ENCODE results near the gene ITGA3.
"Not testable (repeated sequence)": the region's sequence is repeated elsewhere in the genome, so short reads cannot be mapped to it uniquely, and the experiment has no call there.

ITGA3 gene

DNA sequence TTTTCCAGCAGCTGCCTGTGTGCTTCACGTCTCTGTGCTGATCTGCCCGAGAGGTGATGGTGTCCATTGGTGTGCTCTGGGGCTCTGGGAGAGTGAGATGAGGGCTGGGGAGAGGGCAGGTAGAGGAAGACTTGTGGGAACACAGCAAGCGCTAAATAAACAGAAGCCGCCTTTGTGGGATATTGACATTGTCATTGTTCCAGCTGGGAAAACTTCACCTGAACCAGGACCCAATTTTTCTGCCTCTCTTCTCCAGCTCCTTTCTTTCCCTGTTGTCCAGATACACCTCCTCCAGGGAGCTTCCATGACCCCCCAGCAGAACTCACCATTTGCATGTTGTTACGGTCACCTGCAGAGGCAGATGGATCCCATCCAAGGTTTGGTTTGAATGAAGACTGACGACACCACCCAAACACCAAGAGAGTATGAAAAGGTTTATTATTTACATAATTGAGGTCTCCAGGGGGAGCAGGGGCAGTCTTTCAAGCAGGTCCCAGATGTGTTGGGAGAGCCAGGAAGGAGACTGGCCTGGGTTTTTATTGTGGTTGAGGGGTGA is 3.6 kb upstream of the ITGA3 start:
- DNase-seq (ENCODE audit: low read depth), result no peak

DNA sequence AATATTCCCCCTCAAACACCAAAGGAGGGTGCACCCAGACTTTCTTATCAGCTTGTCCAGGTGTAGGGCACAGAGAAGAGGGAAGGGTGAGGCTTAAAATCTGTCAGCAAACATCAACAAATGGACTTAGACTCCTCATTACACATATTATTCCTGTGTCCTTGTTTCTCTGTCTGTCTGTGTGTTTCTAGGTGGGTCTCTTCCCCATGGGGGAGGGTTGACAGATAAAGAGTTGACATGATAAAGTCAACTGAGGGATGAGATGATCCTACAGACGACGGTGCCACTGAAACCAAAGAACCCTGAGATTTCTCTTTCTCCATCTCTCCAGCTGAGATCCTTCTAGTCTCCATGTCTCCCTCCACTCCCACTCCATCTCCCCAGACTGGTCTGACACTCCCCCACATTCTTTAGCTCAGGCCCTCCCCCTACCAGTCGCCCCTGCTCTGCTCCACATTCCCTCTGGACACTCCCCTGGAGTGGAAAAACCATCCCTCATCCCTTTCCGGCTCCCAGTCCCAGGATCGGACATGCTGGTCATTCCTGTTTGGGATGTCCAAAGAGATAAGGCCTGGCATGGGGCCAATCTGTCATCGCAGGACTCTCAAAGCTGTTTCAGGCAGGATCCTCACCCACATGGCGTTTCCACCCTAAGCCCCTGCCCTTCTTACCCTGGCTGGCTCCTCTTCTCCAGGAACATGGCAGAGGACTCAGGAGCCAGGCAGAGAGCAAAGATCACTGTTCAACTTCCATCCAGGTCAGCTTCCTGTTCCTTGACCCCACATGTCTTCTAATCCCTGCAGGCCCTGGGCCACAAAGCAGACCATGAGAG is 2.9 kb upstream of the ITGA3 start:
- DNase-seq (ENCODE audit: low read depth), result no peak

DNA sequence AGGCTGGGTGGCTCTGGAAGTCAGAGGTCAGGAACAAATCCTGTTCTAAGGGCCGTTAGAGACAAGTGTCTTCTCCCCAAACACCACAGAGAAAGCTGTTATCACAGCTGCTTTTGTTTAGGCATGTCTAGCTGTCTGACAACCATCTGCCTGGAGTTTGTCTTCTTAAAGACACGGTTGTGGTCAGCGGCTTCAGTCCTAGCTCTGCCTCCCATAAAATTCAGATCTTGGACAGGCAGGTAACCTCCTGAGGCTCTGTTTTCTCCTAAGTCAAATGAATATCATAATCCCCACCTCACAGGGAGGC is 2.3 kb upstream of the ITGA3 start:
- DNase-seq (ENCODE audit: low read depth), result no peak

DNA sequence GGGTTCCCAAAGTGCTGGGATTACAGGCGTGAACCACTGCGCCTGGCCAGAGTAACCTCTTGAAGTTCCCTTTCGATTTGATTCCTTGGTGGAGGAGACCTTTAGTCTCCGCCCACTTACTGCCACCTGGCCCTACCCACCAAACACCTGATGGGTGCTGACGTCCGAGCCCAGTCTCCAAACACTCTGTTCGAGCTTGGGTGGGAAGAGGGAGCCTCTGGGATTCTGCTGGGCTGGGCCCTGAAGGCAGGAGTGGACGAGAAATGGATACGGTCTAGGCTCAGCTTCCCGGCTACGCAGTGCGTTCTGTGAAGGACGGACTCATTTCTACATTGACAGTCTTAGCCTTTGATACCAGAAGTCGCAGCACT is 870 bp upstream of the ITGA3 start:
- no peak for DNase-seq (ENCODE audit: low read depth)

DNA sequence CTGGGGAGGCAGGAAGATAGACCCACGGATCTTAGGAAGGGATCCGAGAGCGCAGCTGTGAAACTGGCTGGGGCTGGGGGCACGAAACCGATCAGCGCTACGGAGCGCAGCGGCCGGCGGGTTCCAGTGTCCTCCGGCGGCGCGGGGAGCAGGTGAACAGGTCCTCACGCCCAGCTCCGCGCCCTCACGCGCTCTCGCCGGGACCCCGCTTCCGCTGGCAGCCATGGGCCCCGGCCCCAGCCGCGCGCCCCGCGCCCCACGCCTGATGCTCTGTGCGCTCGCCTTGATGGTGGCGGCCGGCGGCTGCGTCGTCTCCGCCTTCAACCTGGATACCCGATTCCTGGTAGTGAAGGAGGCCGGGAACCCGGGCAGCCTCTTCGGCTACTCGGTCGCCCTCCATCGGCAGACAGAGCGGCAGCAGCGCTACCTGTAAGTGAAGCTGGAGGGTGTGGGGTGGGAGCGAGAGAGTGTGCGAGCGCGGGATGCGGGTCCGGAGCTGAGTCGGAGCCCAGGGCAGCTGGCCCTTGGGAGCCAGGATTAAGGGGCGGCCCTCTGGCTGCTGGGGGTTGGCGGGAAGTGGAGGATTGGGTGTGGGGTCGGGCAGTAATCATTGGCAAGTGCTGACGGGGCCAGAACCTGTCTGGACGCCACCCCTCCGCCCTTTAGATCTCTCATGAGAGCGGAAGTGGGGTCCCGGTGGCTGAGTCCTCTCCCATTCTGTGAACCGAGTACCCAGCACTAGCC is 479 bp downstream of the ITGA3 start:
- peak; percentile 27 for DNase-seq (ENCODE audit: low read depth)

DNA sequence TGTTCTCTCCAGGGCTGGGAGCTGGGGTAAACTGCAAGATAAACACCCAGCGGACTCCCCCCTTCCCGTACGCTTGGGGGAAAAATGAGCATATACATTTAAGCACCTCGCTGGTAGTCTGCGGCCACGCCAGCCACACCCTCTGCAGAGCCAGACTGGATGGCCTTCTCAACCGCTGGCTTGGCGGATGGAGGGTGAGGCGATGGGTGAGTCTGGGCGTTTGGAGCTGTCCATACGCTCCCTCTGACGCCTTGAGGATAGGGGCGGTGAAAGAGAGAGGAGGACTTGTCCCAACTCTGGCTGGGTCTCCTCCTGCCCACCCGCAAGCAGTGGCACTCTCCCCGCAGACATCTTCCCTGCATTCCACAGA is 1.0 kb downstream of the ITGA3 start:
- no peak for DNase-seq (ENCODE audit: low read depth)

DNA sequence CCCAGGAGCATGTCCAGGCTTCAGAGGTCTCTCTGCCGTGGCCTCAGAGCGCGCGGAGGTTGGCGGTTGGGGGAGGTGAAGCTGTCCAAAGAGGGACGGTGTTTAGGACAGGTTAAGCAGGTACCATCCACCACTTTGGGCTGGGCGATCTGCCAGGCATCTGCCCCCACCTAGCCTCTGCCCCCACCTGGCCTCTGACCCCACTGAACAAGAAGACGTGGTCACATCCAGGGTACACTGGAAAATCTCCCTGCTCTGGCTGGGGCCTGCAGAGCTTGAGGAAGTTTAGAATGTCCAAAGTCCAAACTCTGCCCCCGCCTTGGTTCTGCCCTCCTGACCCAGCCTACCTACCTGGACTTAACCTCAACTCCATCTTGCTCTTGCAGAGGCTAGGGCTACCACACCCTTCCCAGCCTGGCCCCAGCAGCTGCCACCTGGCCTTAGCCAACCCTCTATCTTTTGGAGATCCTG is 1.6 kb downstream of the ITGA3 start:
- DNase-seq (ENCODE audit: low read depth), result no peak

DNA sequence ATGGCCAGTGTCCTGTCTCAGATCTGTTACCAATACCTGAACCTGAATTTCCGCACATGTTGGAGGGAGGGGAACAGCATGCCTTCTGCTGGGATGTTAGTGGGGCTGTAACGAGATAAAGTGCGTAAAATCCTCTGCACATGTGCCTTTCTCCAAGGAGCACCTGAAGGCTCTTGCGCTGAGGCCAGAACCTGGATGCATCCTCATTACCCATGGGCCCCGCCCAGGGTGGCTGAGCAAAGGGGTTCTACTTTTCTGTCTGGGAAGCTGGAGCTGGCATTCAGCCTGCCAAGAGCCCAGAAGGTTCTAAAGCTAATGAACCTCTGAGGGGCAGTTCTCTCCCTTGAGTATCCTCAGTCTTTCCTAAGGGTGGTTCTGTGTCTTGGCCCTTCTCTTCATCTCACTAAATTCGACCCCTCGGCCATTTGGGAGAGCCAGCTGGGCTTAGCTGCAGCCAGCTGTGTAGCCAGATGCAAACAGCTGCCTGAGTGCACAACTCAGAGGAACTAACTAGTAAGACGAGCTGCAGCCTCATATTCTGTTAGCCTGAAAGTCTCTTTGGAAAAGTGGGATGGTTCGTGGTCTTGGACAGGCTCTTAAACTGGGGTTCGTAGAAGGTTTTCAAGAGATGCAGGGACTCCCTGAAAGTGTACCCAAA is 2.5 kb downstream of the ITGA3 start:
- DNase-seq (ENCODE audit: low read depth), result no peak

DNA sequence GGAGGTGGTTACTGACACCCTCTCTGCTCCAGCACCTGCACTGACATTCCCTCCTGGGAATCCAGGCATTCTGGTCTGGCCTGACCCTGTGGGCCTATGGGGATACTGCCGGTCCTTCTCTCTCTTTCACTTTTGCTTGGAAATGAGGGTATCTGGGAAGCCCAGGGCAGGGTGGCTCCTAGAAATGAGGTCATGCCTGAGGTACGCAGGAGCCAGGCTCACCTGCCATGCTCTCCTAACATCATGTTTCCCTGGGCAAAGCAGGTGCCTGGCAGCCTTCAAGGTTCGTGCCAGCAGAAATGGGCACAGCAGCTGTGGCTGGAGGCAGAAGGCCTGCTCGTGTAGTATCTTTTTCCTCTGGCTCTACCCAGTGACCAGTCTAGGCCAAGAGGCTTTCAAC is 3.3 kb downstream of the ITGA3 start:
- no peak for DNase-seq (ENCODE audit: low read depth)

DNA sequence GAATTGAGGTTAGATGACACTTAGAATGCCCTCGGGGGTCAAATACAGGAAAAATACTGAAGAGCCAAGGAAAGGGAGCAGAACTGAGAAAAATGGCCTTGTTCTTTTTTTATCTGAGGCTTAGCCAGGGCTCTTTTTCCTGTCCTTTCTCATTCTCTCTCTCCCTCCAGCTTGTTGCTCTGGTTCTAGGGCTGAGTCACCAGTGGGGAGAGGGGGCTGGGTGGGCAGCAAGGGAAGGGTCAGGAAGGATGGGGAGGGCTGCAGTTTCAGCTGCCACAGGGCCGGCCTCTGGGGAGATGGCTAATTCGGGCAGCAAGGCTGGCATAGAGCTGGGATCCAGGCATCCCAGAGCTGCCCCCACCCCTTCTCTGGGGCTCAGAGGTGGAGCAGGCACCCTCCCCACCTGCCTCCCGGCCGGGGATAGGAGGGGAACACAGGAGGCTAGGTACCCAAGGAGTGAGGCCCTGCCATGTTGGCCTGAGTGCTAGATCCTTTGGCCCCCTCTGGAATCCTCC is 3.9 kb downstream of the ITGA3 start:
- no peak for DNase-seq (ENCODE audit: low read depth)

DNA sequence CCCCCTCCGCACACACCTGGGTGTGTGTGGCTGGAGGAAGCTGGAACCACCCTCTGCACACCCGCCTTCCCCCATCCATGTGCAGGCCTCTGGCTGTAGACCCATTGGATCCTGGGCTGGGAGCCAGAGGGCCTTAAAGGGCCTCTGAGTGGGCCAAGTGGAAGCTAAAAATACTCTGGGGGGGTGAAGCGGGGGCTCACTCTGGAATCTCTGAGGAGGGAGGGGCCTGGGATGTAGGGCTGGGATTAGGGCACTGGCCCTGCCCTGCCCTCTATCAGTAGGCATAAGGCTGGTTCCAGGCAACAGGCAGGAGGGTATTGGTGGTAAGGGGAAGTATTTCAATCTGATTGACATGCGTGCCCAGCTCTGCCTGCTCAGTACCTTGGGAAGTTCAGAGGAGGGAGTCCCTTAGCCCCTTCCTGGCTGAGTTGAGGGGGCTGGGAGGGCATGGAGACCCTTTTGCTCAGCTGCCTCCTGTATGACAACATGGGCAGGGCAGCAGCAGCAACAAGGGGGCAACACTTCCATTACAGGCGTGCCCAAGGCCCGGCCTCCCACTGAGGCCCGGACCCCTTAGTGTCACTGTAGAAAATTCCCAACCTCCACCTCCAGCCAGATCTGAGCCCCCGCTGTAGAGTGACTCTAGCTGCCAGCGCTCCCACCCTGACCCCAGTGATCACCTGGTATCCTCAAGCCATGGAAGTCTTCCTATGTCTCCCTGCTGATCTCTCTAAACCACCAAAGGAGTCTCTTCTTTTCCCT is 5.2 kb downstream of the ITGA3 start:
- no peak for DNase-seq (ENCODE audit: low read depth)

DNA sequence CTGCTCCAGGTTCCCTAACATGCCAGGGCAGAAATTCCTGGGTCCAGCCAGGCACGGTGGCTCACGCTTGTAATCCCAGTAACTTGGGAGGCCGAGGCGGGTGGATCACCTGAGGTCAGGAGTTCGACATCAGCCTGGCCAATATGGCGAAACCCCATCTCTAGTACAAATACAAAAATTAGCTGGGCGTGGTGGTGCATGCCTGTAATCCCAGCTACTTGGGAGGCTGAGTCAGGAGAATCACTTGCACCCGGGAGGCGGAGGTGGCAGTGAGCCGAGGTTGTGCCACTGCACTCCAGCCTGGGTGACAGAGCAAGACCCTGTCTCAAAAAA is 5.8 kb downstream of the ITGA3 start:
- not testable (repeated sequence) for DNase-seq (ENCODE audit: low read depth)

DNA sequence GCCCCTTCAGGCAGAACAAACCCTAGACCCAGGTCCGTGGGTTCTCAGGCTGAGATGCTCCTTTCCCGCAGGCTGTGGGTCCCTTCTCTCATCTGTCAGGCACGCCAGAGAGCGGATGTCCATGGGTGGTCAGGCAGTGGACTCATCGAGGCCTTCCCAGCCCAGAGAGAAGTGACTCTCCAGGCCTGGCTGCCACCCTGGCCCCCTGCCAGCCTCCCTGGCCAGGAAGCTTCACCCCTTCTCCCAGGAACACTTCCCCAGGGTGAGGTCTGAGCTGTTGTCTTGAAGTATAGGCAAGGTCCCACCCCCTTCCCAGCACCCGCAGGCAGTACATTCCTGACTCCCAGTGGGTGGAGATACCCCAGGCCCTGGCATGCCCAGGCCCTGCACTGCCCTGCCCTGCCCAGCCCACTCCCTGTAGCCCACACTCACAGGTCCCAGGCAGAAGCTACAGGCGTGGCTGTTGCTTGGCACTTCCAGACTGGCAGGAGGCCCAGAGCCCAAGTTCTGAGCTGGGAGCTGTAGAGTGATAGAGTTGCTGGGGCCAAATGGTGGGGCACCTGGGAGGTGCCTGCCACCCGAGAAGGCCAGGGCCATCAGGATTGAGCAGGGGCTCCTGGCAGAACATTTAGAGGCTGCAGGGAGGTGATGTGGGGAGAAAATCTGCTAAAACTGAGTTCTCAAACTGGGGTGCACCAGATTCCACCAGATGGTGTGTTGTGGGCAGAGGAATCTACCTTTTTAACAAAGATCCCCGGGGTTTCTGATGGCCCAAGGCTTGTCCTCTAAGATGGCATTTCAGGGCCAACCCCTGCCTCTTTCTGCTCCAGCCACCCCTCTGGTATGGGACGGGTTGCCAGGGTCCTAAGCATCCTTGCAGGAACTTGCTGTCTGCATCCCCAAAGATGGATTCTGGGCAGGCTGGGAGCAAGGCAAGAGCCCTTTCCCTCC is 6.7 kb downstream of the ITGA3 start:
- DNase-seq (ENCODE audit: low read depth), result no peak

DNA sequence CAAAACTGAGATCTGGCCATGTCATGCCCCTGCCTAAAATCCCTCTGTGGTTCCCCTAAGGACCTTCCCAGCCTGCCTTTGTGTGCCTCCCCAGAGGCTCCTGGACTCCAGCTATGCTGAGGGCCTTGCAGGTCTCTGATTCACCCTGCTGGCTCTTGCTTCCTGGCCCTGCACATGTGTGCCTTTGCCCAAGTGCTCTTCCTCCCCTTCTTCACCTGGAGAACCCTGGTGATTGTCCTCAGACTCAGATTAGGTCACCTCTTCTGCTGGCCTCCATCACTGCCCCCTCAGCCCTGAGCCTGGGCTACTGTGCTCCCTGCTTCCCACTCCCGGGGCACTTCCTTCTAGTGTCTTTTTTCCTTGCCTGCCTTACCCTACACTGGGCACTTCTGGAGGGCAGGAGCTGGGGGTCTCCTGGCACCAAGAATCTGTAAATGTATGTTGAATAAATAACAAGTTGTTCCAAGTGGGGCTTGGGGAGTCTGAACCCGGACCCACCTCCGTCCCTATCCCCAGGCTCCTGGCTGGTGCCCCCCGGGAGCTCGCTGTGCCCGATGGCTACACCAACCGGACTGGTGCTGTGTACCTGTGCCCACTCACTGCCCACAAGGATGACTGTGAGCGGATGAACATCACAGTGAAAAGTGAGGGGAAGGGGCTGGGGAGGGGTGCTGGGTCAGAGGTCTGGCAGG is 7.8 kb downstream of the ITGA3 start:
- DNase-seq (ENCODE audit: low read depth), result no peak

DNA sequence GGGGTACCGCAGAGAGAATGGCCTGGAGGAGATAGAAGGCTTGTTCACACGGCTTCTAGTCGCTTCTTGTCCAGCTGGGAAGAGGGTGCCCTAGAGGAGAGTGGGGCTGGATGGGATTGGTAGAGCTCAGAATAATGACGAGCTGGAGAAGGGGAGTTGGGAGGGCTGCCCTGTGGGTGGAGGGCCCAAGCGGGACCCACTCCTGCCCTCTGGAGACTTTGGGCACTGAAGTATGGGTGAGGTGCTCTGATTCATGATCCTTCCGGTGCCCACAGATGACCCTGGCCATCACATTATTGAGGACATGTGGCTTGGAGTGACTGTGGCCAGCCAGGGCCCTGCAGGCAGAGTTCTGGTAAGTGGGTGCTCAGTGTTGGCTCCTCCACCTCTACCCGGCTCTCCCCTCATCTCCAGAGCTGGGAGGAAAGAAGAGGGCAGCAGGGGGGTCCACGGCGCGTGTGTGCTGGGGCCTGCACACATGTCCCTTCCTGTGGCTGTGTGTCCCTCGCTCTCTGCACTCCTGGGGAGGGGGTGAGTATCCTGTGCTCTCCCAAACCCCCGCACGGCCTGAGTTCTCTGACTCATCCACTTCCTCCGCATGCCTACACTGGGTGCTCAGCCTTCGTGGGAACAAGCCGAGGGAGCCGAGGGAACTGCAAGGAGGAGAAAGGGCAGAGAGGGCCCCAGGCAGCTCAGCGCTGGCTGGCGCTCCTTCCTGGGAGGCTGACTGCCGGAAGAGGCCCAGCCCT is 8.5 kb downstream of the ITGA3 start:
- no peak for DNase-seq (ENCODE audit: low read depth)

DNA sequence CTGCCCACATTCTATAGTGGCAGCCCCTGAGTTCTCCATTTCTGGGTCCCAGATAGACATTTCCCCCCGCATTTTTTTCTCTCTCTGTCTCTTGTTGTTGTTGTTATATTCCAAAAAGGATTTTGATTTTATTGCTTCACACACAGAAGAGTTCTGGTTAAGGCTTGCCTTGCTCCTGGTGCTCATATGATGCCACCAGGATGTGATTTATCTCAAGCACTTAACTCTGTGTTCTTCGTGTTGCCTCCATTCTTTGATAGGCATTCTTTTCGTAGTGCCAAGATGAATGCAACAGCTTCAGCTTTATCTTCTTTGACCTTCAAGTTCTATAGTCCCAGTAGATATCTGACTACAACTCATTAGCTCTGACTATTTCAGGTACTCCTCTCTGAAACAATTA is 9.1 kb downstream of the ITGA3 start:
- DNase-seq (ENCODE audit: low read depth), result no peak

DNA sequence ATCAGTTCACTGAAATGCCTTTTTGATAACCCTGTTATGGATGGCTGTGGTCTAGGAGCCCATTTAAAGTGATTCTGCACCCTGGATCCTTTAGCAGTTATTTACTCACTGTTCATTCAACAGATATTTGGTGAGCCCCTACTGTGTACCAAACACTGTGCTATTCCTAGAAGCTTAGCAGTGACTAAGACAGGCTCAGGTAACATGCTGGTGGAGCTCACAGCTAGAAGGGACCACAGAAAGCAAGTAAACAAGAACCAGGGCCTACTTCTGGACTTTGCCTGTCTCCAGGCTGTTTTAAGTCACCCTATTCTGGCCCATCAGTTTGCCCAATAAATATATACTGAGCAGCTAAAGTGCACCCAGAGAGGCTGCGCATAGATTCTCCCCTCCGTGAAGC is 11.1 kb downstream of the ITGA3 start:
- no peak for DNase-seq (ENCODE audit: low read depth)

DNA sequence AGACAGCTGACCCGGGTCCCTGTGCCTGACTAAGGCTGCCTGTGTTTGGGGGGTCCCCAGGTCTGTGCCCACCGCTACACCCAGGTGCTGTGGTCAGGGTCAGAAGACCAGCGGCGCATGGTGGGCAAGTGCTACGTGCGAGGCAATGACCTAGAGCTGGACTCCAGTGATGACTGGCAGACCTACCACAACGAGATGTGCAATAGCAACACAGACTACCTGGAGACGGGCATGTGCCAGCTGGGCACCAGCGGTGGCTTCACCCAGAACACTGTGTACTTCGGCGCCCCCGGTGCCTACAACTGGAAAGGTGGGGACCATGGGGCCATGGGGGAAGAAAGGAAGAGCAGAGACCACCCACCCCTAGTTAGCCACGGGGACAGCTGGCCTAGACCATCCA is 12.1 kb downstream of the ITGA3 start:
- DNase-seq (ENCODE audit: low read depth), result no peak

DNA sequence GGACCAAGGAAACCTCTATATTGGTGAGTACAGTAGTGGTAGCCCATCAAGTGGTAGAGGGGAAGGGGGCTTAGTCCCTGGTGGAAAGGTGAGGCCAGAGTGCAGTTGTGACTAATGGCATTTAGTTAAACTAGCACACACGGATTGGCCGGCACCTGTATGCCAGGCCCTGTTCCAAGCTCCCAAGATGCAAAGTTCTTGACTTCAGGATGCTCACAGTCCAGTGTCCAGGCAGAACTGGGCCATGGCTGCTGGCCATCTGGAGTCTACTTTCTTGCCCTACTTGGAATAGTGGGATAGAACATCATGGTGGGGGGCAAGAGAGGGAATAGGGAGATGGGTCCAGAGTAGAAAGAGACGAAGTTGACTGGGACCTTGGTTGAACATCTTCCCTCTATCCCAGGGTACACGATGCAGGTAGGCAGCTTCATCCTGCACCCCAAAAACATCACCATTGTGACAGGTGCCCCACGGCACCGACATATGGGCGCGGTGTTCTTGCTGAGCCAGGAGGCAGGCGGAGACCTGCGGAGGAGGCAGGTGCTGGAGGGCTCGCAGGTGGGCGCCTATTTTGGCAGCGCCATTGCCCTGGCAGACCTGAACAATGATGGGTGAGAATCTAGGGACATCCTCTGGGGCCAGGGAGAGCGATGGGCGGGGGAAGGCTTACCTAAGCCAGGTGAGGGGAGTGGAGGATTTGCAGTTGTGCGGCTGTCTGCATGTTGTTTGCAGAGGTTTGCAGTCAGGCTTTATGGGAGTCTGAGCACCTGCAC is 15.2 kb downstream of the ITGA3 start:
- no peak for DNase-seq (ENCODE audit: low read depth)

Data from stimulated activated CD8-positive, alpha-beta memory T cell treated with anti-CD3 and anti-CD28 coated beads, Interleukin-15, amount 100 ng/mL, for 1 hour (primary cell).